ENCODE results near the gene MYO3B.

The MYO3B gene

GRCh38 chr2:170161516-170162270 lies 16.3 kb upstream of the MYO3B start:
- FAIRE-seq (peak; percentile 13), DNase-seq (ENCODE audit: insufficient read length, low spot score) (no peak)
- TF ChIP-seq PAX5 (IDR thresholded peaks at IDR 0.05; ENCODE audit: insufficient read depth, low read length, severe bottlenecking) (no peak), SPI1 (IDR thresholded peaks at IDR 0.05; ENCODE audit: low read depth, low read length) (no peak), POLR2A (IDR thresholded peaks at IDR 0.05; ENCODE audit: low read depth, low read length) (no peak), POU2F2 (IDR thresholded peaks at IDR 0.05; ENCODE audit: low read depth, low read length) (no peak), TAF1 (IDR thresholded peaks at IDR 0.05; ENCODE audit: low read depth, low read length) (no peak), POLR2AphosphoS5 (IDR thresholded peaks at IDR 0.05; ENCODE audit: low read depth, low read length) (no peak)

GRCh38 chr2:170162271-170162632 lies 15.7 kb upstream of the MYO3B start:
- FAIRE-seq = no peak
- no peak for DNase-seq (ENCODE audit: insufficient read length, low spot score)
- TF ChIP-seq SPI1 (IDR thresholded peaks at IDR 0.05; ENCODE audit: low read depth, low read length) (no peak), POLR2A (IDR thresholded peaks at IDR 0.05; ENCODE audit: low read depth, low read length) (no peak), PAX5 (IDR thresholded peaks at IDR 0.05; ENCODE audit: insufficient read depth, low read length, severe bottlenecking) (no peak), POU2F2 (IDR thresholded peaks at IDR 0.05; ENCODE audit: low read depth, low read length) (no peak), TAF1 (IDR thresholded peaks at IDR 0.05; ENCODE audit: low read depth, low read length) (no peak), POLR2AphosphoS5 (IDR thresholded peaks at IDR 0.05; ENCODE audit: low read depth, low read length) (no peak)

GRCh38 chr2:170163411-170164065 lies 14.4 kb upstream of the MYO3B start:
- TF ChIP-seq PAX5 (IDR thresholded peaks at IDR 0.05; ENCODE audit: insufficient read depth, low read length, severe bottlenecking) (no peak), POLR2A (IDR thresholded peaks at IDR 0.05; ENCODE audit: low read depth, low read length) (no peak), TAF1 (IDR thresholded peaks at IDR 0.05; ENCODE audit: low read depth, low read length) (no peak), POU2F2 (IDR thresholded peaks at IDR 0.05; ENCODE audit: low read depth, low read length) (no peak), SPI1 (IDR thresholded peaks at IDR 0.05; ENCODE audit: low read depth, low read length) (no peak), POLR2AphosphoS5 (IDR thresholded peaks at IDR 0.05; ENCODE audit: low read depth, low read length) (no peak)
- FAIRE-seq (no peak), DNase-seq (ENCODE audit: insufficient read length, low spot score) (no peak)

- DNase-seq (ENCODE audit: insufficient read length, low spot score) (no peak), FAIRE-seq (no peak)
- no peak for TF ChIP-seq POU2F2 (IDR thresholded peaks at IDR 0.05; ENCODE audit: low read depth, low read length)
- no peak for TF ChIP-seq PAX5 (IDR thresholded peaks at IDR 0.05; ENCODE audit: insufficient read depth, low read length, severe bottlenecking)
- TF ChIP-seq POLR2AphosphoS5 (IDR thresholded peaks at IDR 0.05; ENCODE audit: low read depth, low read length) = no peak
- TF ChIP-seq POLR2A (IDR thresholded peaks at IDR 0.05; ENCODE audit: low read depth, low read length) = no peak
- TF ChIP-seq TAF1 (IDR thresholded peaks at IDR 0.05; ENCODE audit: low read depth, low read length) = no peak
- TF ChIP-seq SPI1 (IDR thresholded peaks at IDR 0.05; ENCODE audit: low read depth, low read length) = no peak
Observed at GRCh38 chr2:170165129-170165528, 12.8 kb upstream of the MYO3B start.

- DNase-seq (ENCODE audit: insufficient read length, low spot score) (no peak), FAIRE-seq (no peak)
- TF ChIP-seq POLR2A (IDR thresholded peaks at IDR 0.05; ENCODE audit: low read depth, low read length) = no peak
- TF ChIP-seq POU2F2 (IDR thresholded peaks at IDR 0.05; ENCODE audit: low read depth, low read length) = no peak
- TF ChIP-seq PAX5 (IDR thresholded peaks at IDR 0.05; ENCODE audit: insufficient read depth, low read length, severe bottlenecking) = no peak
- TF ChIP-seq POLR2AphosphoS5 (IDR thresholded peaks at IDR 0.05; ENCODE audit: low read depth, low read length) = no peak
- TF ChIP-seq SPI1 (IDR thresholded peaks at IDR 0.05; ENCODE audit: low read depth, low read length) = no peak
- TF ChIP-seq TAF1 (IDR thresholded peaks at IDR 0.05; ENCODE audit: low read depth, low read length) = no peak
Observed at GRCh38 chr2:170166735-170167134, 11.2 kb upstream of the MYO3B start.

GRCh38 chr2:170170281-170171040 lies 7.5 kb upstream of the MYO3B start:
- TF ChIP-seq PAX5 (IDR thresholded peaks at IDR 0.05; ENCODE audit: insufficient read depth, low read length, severe bottlenecking) = no peak

GRCh38 chr2:170176212-170176611 lies 1.7 kb upstream of the MYO3B start:
- TF ChIP-seq SPI1 (IDR thresholded peaks at IDR 0.05; ENCODE audit: low read depth, low read length) (no peak), PAX5 (IDR thresholded peaks at IDR 0.05; ENCODE audit: insufficient read depth, low read length, severe bottlenecking) (no peak), TAF1 (IDR thresholded peaks at IDR 0.05; ENCODE audit: low read depth, low read length) (no peak), POLR2AphosphoS5 (IDR thresholded peaks at IDR 0.05; ENCODE audit: low read depth, low read length) (no peak), POU2F2 (IDR thresholded peaks at IDR 0.05; ENCODE audit: low read depth, low read length) (no peak), POLR2A (IDR thresholded peaks at IDR 0.05; ENCODE audit: low read depth, low read length) (no peak)
- no peak for DNase-seq (ENCODE audit: insufficient read length, low spot score)
- FAIRE-seq = no peak

More at GRCh38 chr2:170170281-170171040, 7.5 kb upstream of the MYO3B start:
- DNase-seq (ENCODE audit: insufficient read length, low spot score) = no peak
- FAIRE-seq = peak; percentile 33

GRCh38 chr2:170180031-170180566 lies 2.2 kb downstream of the MYO3B start:
- DNase-seq (ENCODE audit: insufficient read length, low spot score) (no peak), FAIRE-seq (peak; percentile 96)
- TF ChIP-seq POLR2A (IDR thresholded peaks at IDR 0.05; ENCODE audit: low read depth, low read length) (peak; percentile 59; the same call in 1 of the 2 replicates), PAX5 (IDR thresholded peaks at IDR 0.05; ENCODE audit: insufficient read depth, low read length, severe bottlenecking) (peak; percentile 18), POLR2AphosphoS5 (IDR thresholded peaks at IDR 0.05; ENCODE audit: low read depth, low read length) (no peak; the same call in 1 of the 2 replicates), TAF1 (IDR thresholded peaks at IDR 0.05; ENCODE audit: low read depth, low read length) (no peak), POU2F2 (IDR thresholded peaks at IDR 0.05; ENCODE audit: low read depth, low read length) (no peak), SPI1 (IDR thresholded peaks at IDR 0.05; ENCODE audit: low read depth, low read length) (peak; percentile 97)

GRCh38 chr2:170181602-170182001 lies 3.7 kb downstream of the MYO3B start:
- FAIRE-seq (no peak), DNase-seq (ENCODE audit: insufficient read length, low spot score) (no peak)
- TF ChIP-seq TAF1 (IDR thresholded peaks at IDR 0.05; ENCODE audit: low read depth, low read length) (no peak), POLR2AphosphoS5 (IDR thresholded peaks at IDR 0.05; ENCODE audit: low read depth, low read length) (no peak), POU2F2 (IDR thresholded peaks at IDR 0.05; ENCODE audit: low read depth, low read length) (no peak), POLR2A (IDR thresholded peaks at IDR 0.05; ENCODE audit: low read depth, low read length) (no peak), PAX5 (IDR thresholded peaks at IDR 0.05; ENCODE audit: insufficient read depth, low read length, severe bottlenecking) (no peak), SPI1 (IDR thresholded peaks at IDR 0.05; ENCODE audit: low read depth, low read length) (no peak)

Measured in GM12891 (cell line).